SKM-1 (cell line): Measurements from ENCODE around the gene AMN.
A peak's percentile ranks its signal among the peaks of the same experiment; 100 is the strongest.

ENCODE experiments used
- DNase-seq: peaks from one replicate; lab custom pipeline; 2025; ENCODE audit not compliant: unreplicated experiment; lab: John Stamatoyannopoulos, UW

AMN gene

GRCh38 chr14:102943454-102943853, 21.0 kb downstream of the AMN start:
- DNase-seq: no peak

GRCh38 chr14:102943979-102944378, 21.5 kb downstream of the AMN start:
- no peak for DNase-seq

- DNase-seq: no peak
Observed at GRCh38 chr14:102944448-102945330, 22.2 kb downstream of the AMN start.

GRCh38 chr14:102945346-102946130, 23.1 kb downstream of the AMN start:
- DNase-seq: no peak

- DNase-seq: no peak
Observed at GRCh38 chr14:102947321-102948103, 25.0 kb downstream of the AMN start.

- no peak for DNase-seq
Observed at GRCh38 chr14:102948698-102949061, 26.2 kb downstream of the AMN start.

- peak; percentile 1 for DNase-seq
Observed at GRCh38 chr14:102949062-102949800, 26.8 kb downstream of the AMN start.

GRCh38 chr14:102949801-102950451, 27.5 kb downstream of the AMN start:
- DNase-seq: no peak

- DNase-seq: no peak
Observed at GRCh38 chr14:102951034-102951433, 28.6 kb downstream of the AMN start.

- no peak for DNase-seq
Observed at GRCh38 chr14:102951799-102952198, 29.3 kb downstream of the AMN start.

- no peak for DNase-seq
Observed at GRCh38 chr14:102952276-102952675, 29.8 kb downstream of the AMN start.

- no peak for DNase-seq
Observed at GRCh38 chr14:102953100-102953499, 30.6 kb downstream of the AMN start.

- no peak for DNase-seq
Observed at GRCh38 chr14:102954081-102954789, 31.8 kb downstream of the AMN start.

- DNase-seq: no peak
Observed at GRCh38 chr14:102955636-102956408, 33.4 kb downstream of the AMN start.

- no peak for DNase-seq
Observed at GRCh38 chr14:102957222-102957621, 34.8 kb downstream of the AMN start.

GRCh38 chr14:102958461-102958860, 36.0 kb downstream of the AMN start:
- no peak for DNase-seq

- no peak for DNase-seq
Observed at GRCh38 chr14:102962111-102962627, 39.7 kb downstream of the AMN start.

- DNase-seq: no peak
Observed at GRCh38 chr14:102964152-102964730, 41.8 kb downstream of the AMN start.
